Activated naive CD4-positive, alpha-beta T cell treated with anti-CD3 and anti-CD28 coated beads for 36 hours (primary cell): ENCODE results near the gene PHC2. TPM values are rescaled to one million over a fixed set of nuclear protein-coding genes. Genes with fewer than 3 reads are reported as not detected.
A peak's percentile ranks its signal among the peaks of the same experiment; 100 is the strongest.

Experiments used
- CTCF ChIA-PET: fragments of 350-600 bp; sonication (Branson Sonifier 250); formaldehyde crosslinking; loops from one replicate; lab custom pipeline; 2021; ENCODE audit warnings: antibody characterized with exemption; lab: Charles Lee
- DNase-seq: peaks from one replicate; pipeline ENCODE4 v3.0.0-alpha.2; 2020
- H3K27ac Mint-ChIP-seq: one replicate; pipeline ENCODE4 v1.8.0; 2021; ENCODE audit warnings: mild to moderate bottlenecking, mixed read lengths
- H3K27me3 Mint-ChIP-seq: one replicate; pipeline ENCODE4 v1.8.0; 2021; ENCODE audit warnings: low read depth, mixed read lengths
- H3K36me3 Mint-ChIP-seq: one replicate; pipeline ENCODE4 v1.8.0; 2021; ENCODE audit warnings: low read depth, mixed read lengths
- H3K4me1 Mint-ChIP-seq: one replicate; pipeline ENCODE4 v1.8.0; 2021; ENCODE audit warnings: low read depth, mixed read lengths
- H3K4me3 Mint-ChIP-seq: one replicate; pipeline ENCODE4 v1.8.0; 2021; ENCODE audit warnings: mild to moderate bottlenecking, moderate library complexity, mixed read lengths
- H3K9me3 Mint-ChIP-seq: one replicate; pipeline ENCODE4 v1.8.0; 2021; ENCODE audit warnings: mixed read lengths
- intact Hi-C: fragments of 100-400 bp; cut with micrococcal nuclease; formaldehyde crosslinking; loops from one replicate; pipeline ENCODE4 v1.15.1; 2023
- total RNA-seq, 2 experiments: library from RNA; stranded (reverse); gene quantifications; one replicate each; pipeline ENCODE4 v1.2.3, GENCODE V29; 2021

The PHC2 gene
- total RNA-seq, 2 experiments from 2014 or later = 15.6 to 15.9 TPM

DNA sequence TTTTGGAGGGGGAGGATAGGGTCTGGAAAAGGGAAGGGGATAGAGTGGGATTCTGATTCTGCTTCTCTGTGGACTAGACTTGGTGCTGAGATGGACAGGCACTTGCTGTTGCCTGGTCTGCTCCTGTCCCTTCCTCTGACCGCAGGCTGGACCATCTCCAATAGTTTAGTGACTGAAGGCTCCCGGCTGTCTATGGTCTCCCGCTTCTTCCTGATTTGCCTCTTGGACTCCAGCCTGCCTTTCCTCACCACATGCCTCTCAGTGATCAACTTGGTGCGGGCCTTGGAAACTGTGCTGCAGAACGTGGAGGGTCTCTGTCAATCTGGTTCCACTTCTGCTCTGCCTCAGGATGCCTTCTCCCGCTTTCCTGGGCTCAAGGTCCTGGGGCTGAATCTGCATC is 35.3 kb upstream of the PHC2 start:
- Mint-ChIP-seq H3K9me3 (no peaks in the 10 kb centered on the region), H3K4me3 (no peak overlapping the region), H3K27ac (no peak overlapping the region), H3K36me3 (no peaks in the 10 kb centered on the region), H3K27me3 (no peaks in the 10 kb centered on the region), H3K4me1 (peaks cover 5% of the 10 kb centered on the region)
- CTCF ChIA-PET = no interaction called here
- DNase-seq = no peak
- intact Hi-C loops = no loop called here

DNA sequence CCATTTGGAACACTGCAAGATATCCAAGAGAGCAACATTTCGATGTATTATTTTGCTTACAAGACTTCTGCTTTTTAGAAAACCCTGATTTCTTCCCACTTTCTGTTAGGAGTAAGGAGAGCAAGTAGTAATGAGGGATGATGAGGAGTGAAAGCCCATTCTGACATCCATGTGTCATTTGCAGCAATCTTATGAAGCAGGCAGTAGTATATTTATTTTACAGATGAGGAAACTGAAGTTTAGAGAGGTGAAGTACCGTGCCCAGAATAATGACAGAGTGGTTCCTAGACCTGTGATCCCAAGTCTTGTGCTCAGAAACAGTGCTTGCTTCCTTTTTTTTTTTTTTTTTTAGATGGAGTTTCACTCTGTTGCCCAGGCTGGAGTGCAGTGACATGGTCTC is 34.4 kb upstream of the PHC2 start:
- H3K27me3 Mint-ChIP-seq = no peaks in the 10 kb centered on the region
- H3K4me1 Mint-ChIP-seq = no peaks in the 10 kb centered on the region
- no peaks in the 10 kb centered on the region for H3K9me3 Mint-ChIP-seq
- no peak overlapping the region for H3K4me3 Mint-ChIP-seq
- DNase-seq = no peak
- no peak overlapping the region for H3K27ac Mint-ChIP-seq
- intact Hi-C loops = no loop called here
- CTCF ChIA-PET = interaction anchor here (0.6 kb wide), 1 partner anchor 177 kb away, joined by 4 read pairs; no protein-coding TSS in a partner anchor
- no peaks in the 10 kb centered on the region for H3K36me3 Mint-ChIP-seq

DNA sequence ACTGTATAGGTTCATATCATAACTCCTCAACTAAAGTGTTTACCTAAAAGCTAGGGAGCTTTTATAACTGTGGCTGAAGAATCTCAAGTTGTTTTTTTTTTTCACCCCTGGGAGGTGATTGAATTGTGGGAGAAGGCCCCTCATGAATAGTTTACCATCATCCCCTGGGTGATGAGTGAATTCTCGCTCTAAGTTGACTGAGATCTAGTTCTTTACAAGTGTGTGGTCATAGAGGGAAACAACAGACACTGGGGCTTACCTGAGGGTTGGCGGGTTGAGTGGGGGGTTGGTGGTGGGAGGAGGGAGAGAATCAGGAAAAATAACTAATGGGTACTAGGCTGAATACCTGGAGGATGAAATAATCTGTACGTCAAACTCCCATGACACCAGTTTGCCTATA is 33.7 kb upstream of the PHC2 start:
- H3K36me3 Mint-ChIP-seq = no peaks in the 10 kb centered on the region
- DNase-seq = no peak
- H3K4me1 Mint-ChIP-seq = no peaks in the 10 kb centered on the region
- H3K27ac Mint-ChIP-seq = no peak overlapping the region
- H3K9me3 Mint-ChIP-seq = no peaks in the 10 kb centered on the region
- intact Hi-C loops = no loop called here
- no peaks in the 10 kb centered on the region for H3K27me3 Mint-ChIP-seq
- CTCF ChIA-PET = no interaction called here
- no peak overlapping the region for H3K4me3 Mint-ChIP-seq

DNA sequence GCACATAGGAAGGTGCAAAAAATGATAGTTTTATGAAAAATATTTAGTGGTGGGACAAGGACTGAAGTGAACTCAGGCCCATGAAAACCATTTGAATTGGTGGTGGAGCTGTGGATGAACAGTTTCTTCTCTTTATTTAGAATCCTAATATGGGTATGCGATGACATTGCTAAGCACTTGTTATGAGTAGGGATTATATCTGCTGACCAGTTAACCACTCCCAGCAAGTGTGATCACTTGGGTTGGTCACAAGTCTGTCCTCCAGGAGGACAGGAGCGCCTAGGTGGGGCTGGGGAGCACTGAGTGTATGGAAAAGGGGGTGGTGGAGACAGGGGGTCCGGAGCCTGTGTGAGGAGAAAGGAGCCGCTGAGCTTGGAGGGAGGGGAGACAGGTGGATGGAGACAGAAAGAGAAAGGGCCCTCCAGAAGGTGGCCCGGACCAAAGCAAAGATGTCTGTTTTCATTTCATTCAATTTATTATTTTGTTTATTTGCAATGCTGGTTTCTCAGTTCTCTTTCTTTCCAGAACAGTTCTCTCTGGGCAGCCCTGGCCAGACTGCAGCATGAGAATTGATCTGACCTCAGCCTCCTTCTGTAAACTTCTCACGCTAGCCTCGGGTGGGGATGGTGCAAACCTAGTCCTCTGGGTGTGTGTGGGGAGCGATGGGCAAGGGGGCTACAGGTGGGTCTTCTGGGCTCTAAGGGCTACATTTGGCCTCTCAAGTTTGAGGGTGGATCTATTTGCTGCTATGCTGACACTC is 31.7 kb upstream of the PHC2 start:
- no peaks in the 10 kb centered on the region for H3K27me3 Mint-ChIP-seq
- no peaks in the 10 kb centered on the region for H3K4me1 Mint-ChIP-seq
- intact Hi-C loops = no loop called here
- CTCF ChIA-PET = interaction anchor here (0.7 kb wide), 1 partner anchor 72 kb away, joined by 5 read pairs; no protein-coding TSS in a partner anchor
- no peak for DNase-seq
- no peaks in the 10 kb centered on the region for H3K36me3 Mint-ChIP-seq
- no peak overlapping the region for H3K27ac Mint-ChIP-seq
- no peak overlapping the region for H3K4me3 Mint-ChIP-seq
- H3K9me3 Mint-ChIP-seq = no peaks in the 10 kb centered on the region

DNA sequence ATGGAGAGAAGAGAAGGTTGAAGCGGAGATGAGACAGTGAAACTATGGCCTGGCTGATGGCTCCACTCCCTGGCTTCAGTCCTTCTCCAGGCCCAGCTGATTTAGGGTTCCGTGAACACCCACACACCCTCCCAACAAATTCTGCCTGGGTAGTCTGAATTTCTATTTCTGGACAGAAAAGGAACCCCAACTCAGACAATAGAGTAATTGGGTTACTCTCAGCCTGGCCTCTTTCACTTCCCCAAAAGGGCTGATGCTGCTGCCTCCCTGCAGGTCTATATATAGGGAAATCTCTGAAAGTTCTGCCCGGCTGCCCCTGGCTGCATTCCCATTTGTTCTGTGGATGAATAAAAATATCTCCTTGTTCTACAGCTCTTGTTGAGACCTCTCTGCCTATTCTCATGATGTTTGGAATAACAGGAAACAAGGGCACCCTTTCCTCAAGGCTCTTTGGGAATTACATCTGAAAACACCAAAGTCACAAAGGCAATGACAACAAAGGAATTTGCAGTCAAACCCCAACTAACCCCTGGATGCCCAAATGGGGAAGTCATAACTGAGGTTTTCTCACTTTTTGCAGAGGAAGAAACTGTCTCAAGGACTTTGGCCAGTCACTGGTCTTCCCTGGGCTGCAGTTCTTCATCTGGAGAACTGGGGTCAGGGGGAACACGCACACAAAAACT is 30.2 kb upstream of the PHC2 start:
- intact Hi-C loops = no loop called here
- H3K27me3 Mint-ChIP-seq = no peaks in the 10 kb centered on the region
- no peak overlapping the region for H3K4me3 Mint-ChIP-seq
- H3K36me3 Mint-ChIP-seq = no peaks in the 10 kb centered on the region
- no peak overlapping the region for H3K27ac Mint-ChIP-seq
- no peak for DNase-seq
- CTCF ChIA-PET = interaction anchor here (1.4 kb wide), 1 partner anchor 10 kb away, joined by 3 read pairs; no protein-coding TSS in a partner anchor
- no peaks in the 10 kb centered on the region for H3K4me1 Mint-ChIP-seq
- no peaks in the 10 kb centered on the region for H3K9me3 Mint-ChIP-seq

DNA sequence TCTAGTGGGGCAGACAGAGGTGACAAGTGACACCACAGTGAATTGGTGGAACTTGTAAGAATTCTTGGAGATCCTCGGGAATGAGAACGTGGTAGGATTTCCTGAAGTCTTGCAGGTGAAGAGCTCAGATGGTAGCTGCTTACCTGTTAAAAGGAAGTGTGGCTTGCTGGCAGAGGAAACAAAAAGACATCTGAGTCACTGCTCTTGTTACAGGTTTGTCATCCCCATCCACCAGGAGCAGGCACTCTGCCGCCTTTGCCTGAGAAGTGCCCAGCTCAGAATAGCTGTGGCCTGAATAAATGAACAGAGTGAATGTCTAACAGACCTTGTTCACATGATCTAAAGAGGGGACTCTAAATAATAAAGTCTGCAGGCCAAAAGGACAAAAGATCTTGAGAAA is 29.2 kb upstream of the PHC2 start:
- no peak overlapping the region for H3K4me3 Mint-ChIP-seq
- H3K27me3 Mint-ChIP-seq = no peaks in the 10 kb centered on the region
- no peak for DNase-seq
- no peak overlapping the region for H3K27ac Mint-ChIP-seq
- peaks cover 3% of the 10 kb centered on the region for H3K4me1 Mint-ChIP-seq
- H3K36me3 Mint-ChIP-seq = no peaks in the 10 kb centered on the region
- intact Hi-C loops = no loop called here
- CTCF ChIA-PET = interaction anchor here (0.7 to 1.4 kb wide), 2 partner anchors 11 to 1851 kb away, joined by 3 to 4 read pairs; no protein-coding TSS in a partner anchor
- no peaks in the 10 kb centered on the region for H3K9me3 Mint-ChIP-seq

DNA sequence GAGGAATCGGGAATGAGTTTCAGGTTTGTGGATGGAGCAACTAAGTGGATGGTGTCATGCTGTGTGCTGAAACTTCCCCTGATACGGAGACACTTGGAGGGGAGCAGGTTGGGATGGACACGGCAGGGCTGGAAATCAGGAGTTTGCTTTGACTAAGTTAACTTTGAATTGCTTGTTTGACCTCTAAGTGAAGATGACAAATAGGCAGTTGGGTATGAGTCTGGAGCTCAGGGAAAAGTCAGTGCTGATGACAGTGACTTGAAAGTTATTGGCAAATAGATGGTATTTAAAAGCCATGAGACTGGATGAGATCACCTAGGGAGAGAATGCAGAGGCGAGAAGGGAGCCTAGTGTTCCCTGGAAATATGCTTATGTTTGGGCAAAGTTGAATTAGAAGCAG is 28.8 kb upstream of the PHC2 start:
- CTCF ChIA-PET = interaction anchor here (1.1 to 1.4 kb wide), 2 partner anchors 11 to 23 kb away, joined by 3 read pairs; no protein-coding TSS in a partner anchor
- H3K4me1 Mint-ChIP-seq = peaks cover 3% of the 10 kb centered on the region
- H3K36me3 Mint-ChIP-seq = no peaks in the 10 kb centered on the region
- H3K9me3 Mint-ChIP-seq = no peaks in the 10 kb centered on the region
- H3K27me3 Mint-ChIP-seq = no peaks in the 10 kb centered on the region
- no peak overlapping the region for H3K27ac Mint-ChIP-seq
- H3K4me3 Mint-ChIP-seq = no peak overlapping the region
- intact Hi-C loops = no loop called here
- no peak for DNase-seq

DNA sequence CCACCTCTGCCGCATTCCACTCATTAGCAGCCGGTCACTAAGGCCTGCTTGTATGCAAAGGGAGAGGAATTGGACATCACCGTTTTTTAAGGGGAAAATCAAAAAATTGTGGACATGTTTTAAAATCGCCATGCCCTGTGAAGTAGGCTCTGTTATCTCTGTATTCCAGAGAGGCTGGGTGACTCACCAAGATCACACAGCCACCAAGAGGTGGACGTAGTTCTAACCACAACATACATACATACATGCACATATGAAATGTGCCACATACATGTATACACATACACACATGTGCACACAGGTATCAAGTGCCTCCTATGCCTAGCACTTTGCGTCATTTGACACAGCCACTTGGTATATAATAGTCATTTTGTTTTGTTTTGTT is 25.6 kb upstream of the PHC2 start:
- intact Hi-C loops = no loop called here
- H3K9me3 Mint-ChIP-seq = no peaks in the 10 kb centered on the region
- DNase-seq = no peak
- H3K4me1 Mint-ChIP-seq = peaks cover 3% of the 10 kb centered on the region
- H3K4me3 Mint-ChIP-seq = no peak overlapping the region
- CTCF ChIA-PET = interaction anchor here (0.6 to 2.6 kb wide), 7 partner anchors 12 to 137 kb away, joined by 3 to 8 read pairs (median 3); no protein-coding TSS in a partner anchor
- no peak overlapping the region for H3K27ac Mint-ChIP-seq
- H3K27me3 Mint-ChIP-seq = no peaks in the 10 kb centered on the region
- H3K36me3 Mint-ChIP-seq = no peaks in the 10 kb centered on the region

DNA sequence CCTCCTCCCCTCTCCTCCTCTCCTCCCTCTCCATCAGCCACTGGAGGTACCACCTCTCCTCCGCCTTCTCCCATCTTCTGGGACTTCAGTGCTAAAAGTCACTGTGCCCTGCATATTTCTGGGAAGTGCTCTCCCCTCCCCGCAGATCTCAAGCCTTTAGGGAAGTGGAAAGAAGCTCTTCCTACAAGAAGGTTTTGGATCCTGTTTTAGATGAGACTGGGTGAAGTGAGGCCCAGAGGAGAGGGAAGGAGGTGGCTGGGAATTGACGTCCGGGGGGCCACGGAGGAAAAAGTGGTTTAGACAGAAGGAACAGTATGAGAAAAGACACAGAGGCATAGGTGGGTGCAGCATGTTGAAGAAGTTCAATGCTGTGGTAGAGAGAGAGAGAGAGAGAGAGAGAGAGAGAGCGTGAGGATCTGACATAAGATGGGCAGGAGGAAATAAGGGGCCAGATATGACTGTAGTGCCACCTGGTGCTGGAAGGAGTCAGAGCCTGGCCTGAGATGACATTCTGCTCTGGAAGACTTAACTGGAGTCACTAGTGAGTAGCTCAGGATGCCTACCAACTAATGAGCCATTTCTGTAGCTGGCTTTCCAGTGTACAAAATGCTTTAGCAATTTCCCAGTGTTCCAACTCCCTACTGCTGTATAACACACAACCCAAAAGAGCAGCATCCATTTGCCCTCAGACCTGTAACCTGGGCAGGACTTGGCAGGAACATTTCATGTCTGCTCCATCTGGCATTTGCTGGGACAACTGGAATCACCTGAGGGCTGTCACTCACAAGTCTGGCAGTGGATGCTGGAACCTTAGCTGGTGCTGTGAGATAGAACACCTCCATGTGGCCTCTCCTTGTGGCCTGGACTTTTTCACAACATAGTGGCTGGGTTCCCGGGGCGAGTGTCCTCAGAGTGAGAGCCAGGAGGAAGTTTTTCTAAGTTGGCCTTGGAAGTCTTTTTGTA is 24.9 kb upstream of the PHC2 start:
- Mint-ChIP-seq H3K9me3 (no peaks in the 10 kb centered on the region), H3K36me3 (no peaks in the 10 kb centered on the region), H3K27me3 (no peaks in the 10 kb centered on the region)

DNA sequence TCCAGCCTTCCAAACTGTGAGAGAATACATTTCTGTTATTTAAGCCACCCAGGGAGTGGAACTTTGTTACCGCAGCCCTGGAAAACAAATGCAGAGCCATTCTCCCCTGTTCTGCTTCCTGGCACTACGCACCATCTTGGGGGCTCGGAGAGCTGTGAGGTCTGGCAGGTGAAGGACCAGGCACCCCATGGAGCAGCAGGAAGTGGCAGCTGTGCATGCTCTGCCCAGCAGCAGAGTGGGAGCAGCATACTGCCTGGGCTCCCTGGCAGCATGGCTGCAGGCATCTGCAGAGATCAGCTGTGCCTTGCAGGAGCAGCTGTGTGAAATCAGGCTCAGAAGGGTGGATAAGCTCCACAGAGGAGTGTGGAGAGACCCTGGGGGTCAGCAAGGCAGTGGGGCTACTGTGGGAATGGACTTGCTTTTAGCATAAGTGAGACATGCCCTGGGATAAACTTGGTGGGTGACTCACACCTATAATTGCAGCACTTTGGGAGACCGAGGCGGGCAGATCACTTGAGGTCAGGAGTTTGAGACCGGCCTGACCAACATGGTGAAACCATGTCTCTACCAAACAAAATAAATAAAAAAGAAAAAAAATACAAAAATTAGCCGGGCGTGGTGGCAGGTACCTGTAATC is 23.9 kb upstream of the PHC2 start:
- Mint-ChIP-seq H3K9me3 (no peaks in the 10 kb centered on the region), H3K27me3 (no peaks in the 10 kb centered on the region), H3K4me3 (no peak overlapping the region), H3K36me3 (no peaks in the 10 kb centered on the region), H3K27ac (no peak overlapping the region), H3K4me1 (peaks cover 3% of the 10 kb centered on the region)
- intact Hi-C loops = loop anchor here (1.0 kb wide), 1 partner anchor 159 kb away; no protein-coding TSS in a partner anchor
- CTCF ChIA-PET = interaction anchor here (0.7 to 2.6 kb wide), 4 partner anchors 14 to 160 kb away, joined by 3 to 8 read pairs (median 6); no protein-coding TSS in a partner anchor
- DNase-seq = no peak

More for the DNA sequence above, 24.9 kb upstream of the PHC2 start:
- intact Hi-C loops = loop anchor here (1.0 kb wide), 1 partner anchor 161 kb away; no protein-coding TSS in a partner anchor
- no peak overlapping the region for H3K27ac Mint-ChIP-seq
- CTCF ChIA-PET = interaction anchor here (0.6 to 2.6 kb wide), 11 partner anchors 13 to 161 kb away, joined by 3 to 8 read pairs (median 3); no protein-coding TSS in a partner anchor
- peaks cover 3% of the 10 kb centered on the region for H3K4me1 Mint-ChIP-seq
- H3K4me3 Mint-ChIP-seq = no peak overlapping the region
- peak; percentile 69 for DNase-seq

DNA sequence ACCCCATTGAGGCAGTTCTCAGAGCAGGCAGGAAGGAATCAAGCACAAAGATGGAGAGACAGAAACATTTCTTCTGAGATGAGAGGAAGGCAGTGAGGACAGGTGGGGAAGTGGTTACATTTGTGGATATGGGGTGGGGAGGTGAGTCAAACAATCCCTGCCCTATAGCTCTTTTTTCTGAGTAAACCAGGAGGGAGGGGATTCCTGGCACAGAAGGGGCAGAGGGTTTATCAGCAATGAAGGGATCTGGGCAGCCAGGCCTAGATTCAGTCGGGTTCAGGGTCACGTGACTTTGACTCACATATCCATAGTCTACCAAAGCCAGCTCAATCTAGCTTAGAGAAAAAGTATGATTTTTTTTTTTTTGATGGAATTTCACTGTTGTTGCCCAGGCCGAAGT is 15.7 kb upstream of the PHC2 start:
- Mint-ChIP-seq H3K27ac (no peak overlapping the region), H3K9me3 (no peaks in the 10 kb centered on the region), H3K4me3 (no peak overlapping the region), H3K27me3 (peaks cover 7% of the 10 kb centered on the region), H3K36me3 (no peaks in the 10 kb centered on the region), H3K4me1 (no peaks in the 10 kb centered on the region)
- intact Hi-C loops = no loop called here
- DNase-seq = no peak
- CTCF ChIA-PET = interaction anchor here (0.9 to 1.0 kb wide), 2 partner anchors 24 to 151 kb away, joined by 4 to 8 read pairs; no protein-coding TSS in a partner anchor
